ENCODE results near the gene KANSL1. TPM values are rescaled to one million over a fixed set of nuclear protein-coding genes. Genes with fewer than 3 reads are reported as not detected.

The KANSL1 gene
- total RNA-seq, 1 experiment from 2014 or later, result 55.5 TPM

- Histone ChIP-seq H3K27ac (ENCODE audit: low read length) (no peak overlapping the region), H3K4me1 (ENCODE audit: control insufficient read depth, insufficient read depth, low read length) (no peaks in the 10 kb centered on the region), H3K27me3 (ENCODE audit: control insufficient read depth, insufficient read depth, low read length) (no peaks in the 10 kb centered on the region), H3K9me3 (ENCODE audit: control insufficient read depth, insufficient read depth, low read depth, low read length) (no peaks in the 10 kb centered on the region), H3K36me3 (ENCODE audit: control insufficient read depth, insufficient read depth, low read length) (no peaks in the 10 kb centered on the region), H3K4me3 (ENCODE audit: low read depth in 2 of 2, low read length in 2 of 2) (no peak overlapping the region)
- peak; percentile 70 for ATAC-seq
- CTCF ChIA-PET, result no interaction called here
- POLR2A ChIA-PET, result no interaction called here
- intact Hi-C loops (cut with micrococcal nuclease; ENCODE audit: unreplicated experiment), result no loop called here
- in situ Hi-C loops (cut with HindIII; ENCODE audit: low pct_unique_long_range_greater_than_20kb, low sequenced_read_pairs), result no loop called here
- BruUV-seq (replicated peaks), result no TSS peak
- DNase-seq (ENCODE audit: low read depth, low spot score), result no peak
- TF ChIP-seq TCF7L2 (IDR thresholded peaks at IDR 0.05; ENCODE audit: low read depth, low read length), result no peak
- TF ChIP-seq REST (IDR thresholded peaks at IDR 0.05; ENCODE audit: insufficient read depth in 1 of 2, low read depth in 2 of 2, low read length in 1 of 2), result no peak
- TF ChIP-seq SIN3A (IDR thresholded peaks at IDR 0.05; ENCODE audit: borderline replicate concordance, insufficient read depth, low read depth, low read length), result no peak
- TF ChIP-seq POLR2AphosphoS5 (IDR thresholded peaks at IDR 0.05; ENCODE audit: low read depth, low read length), result no peak
- no peak for TF ChIP-seq CTCF (IDR thresholded peaks at IDR 0.05)
Measured at GRCh38 chr17:45992904-45993303, 200.3 kb downstream of the KANSL1 start.

- CTCF ChIA-PET, result no interaction called here
- ATAC-seq (no peak), DNase-seq (ENCODE audit: low read depth, low spot score) (no peak)
- Histone ChIP-seq H3K27me3 (ENCODE audit: control insufficient read depth, insufficient read depth, low read length) (no peaks in the 10 kb centered on the region), H3K4me1 (ENCODE audit: control insufficient read depth, insufficient read depth, low read length) (no peaks in the 10 kb centered on the region), H3K9me3 (ENCODE audit: control insufficient read depth, insufficient read depth, low read depth, low read length) (no peaks in the 10 kb centered on the region), H3K36me3 (ENCODE audit: control insufficient read depth, insufficient read depth, low read length) (no peaks in the 10 kb centered on the region), H3K27ac (ENCODE audit: low read length) (no peak overlapping the region), H3K4me3 (ENCODE audit: low read depth in 2 of 2, low read length in 2 of 2) (no peak overlapping the region)
- TF ChIP-seq POLR2AphosphoS5 (IDR thresholded peaks at IDR 0.05; ENCODE audit: low read depth, low read length) (no peak), SIN3A (IDR thresholded peaks at IDR 0.05; ENCODE audit: borderline replicate concordance, insufficient read depth, low read depth, low read length) (no peak), TCF7L2 (IDR thresholded peaks at IDR 0.05; ENCODE audit: low read depth, low read length) (no peak), REST (IDR thresholded peaks at IDR 0.05; ENCODE audit: insufficient read depth in 1 of 2, low read depth in 2 of 2, low read length in 1 of 2) (no peak), CTCF (IDR thresholded peaks at IDR 0.05) (no peak)
- intact Hi-C loops (cut with micrococcal nuclease; ENCODE audit: unreplicated experiment), result no loop called here
- POLR2A ChIA-PET, result no interaction called here
- no TSS peak for BruUV-seq (replicated peaks)
- in situ Hi-C loops (cut with HindIII; ENCODE audit: low pct_unique_long_range_greater_than_20kb, low sequenced_read_pairs), result no loop called here
Measured at GRCh38 chr17:45992175-45992574, 201.1 kb downstream of the KANSL1 start.
